ENCODE data around the gene RAVER2. TPM values are rescaled to one million over a fixed set of nuclear protein-coding genes. Genes with fewer than 3 reads are reported as not detected.

RAVER2 gene
- total RNA-seq, 1 donor, result 9.1 TPM

- DNase-seq (ENCODE audit: low read depth), result no peak
- H3K4me3 ChIP-seq (ENCODE audit: low read depth, low read length), result no peak overlapping the region
- no peak for TF ChIP-seq CTCF (IDR thresholded peaks at IDR 0.05; ENCODE audit: insufficient read depth, low read depth, low read length)
Observed at GRCh38 chr1:64849942-64850341, 105.1 kb downstream of the RAVER2 start.

GRCh38 chr1:64850846-64851245 is 106.0 kb downstream of the RAVER2 start:
- H3K4me3 ChIP-seq (ENCODE audit: low read depth, low read length), result no peak overlapping the region
- TF ChIP-seq CTCF (IDR thresholded peaks at IDR 0.05; ENCODE audit: insufficient read depth, low read depth, low read length), result no peak
- DNase-seq (ENCODE audit: low read depth), result no peak

- no peak for DNase-seq (ENCODE audit: low read depth)
- H3K4me3 ChIP-seq (ENCODE audit: low read depth, low read length), result no peak overlapping the region
- TF ChIP-seq CTCF (IDR thresholded peaks at IDR 0.05; ENCODE audit: insufficient read depth, low read depth, low read length), result no peak
Observed at GRCh38 chr1:64851664-64852063, 106.8 kb downstream of the RAVER2 start.

- TF ChIP-seq CTCF (IDR thresholded peaks at IDR 0.05; ENCODE audit: insufficient read depth, low read depth, low read length), result no peak
- DNase-seq (ENCODE audit: low read depth), result no peak
Observed at GRCh38 chr1:64854674-64855073, 109.8 kb downstream of the RAVER2 start.

GRCh38 chr1:64855557-64855956 is 110.7 kb downstream of the RAVER2 start:
- no peak for DNase-seq (ENCODE audit: low read depth)

More at GRCh38 chr1:64854674-64855073, 109.8 kb downstream of the RAVER2 start:
- no peak overlapping the region for H3K4me3 ChIP-seq (ENCODE audit: low read depth, low read length)

GRCh38 chr1:64856553-64856952 is 111.7 kb downstream of the RAVER2 start:
- peak; percentile 36 for DNase-seq (ENCODE audit: low read depth)
- no peak overlapping the region for H3K4me3 ChIP-seq (ENCODE audit: low read depth, low read length)
- TF ChIP-seq CTCF (IDR thresholded peaks at IDR 0.05; ENCODE audit: insufficient read depth, low read depth, low read length), result no peak

More at GRCh38 chr1:64855557-64855956, 110.7 kb downstream of the RAVER2 start:
- no peak overlapping the region for H3K4me3 ChIP-seq (ENCODE audit: low read depth, low read length)
- no peak for TF ChIP-seq CTCF (IDR thresholded peaks at IDR 0.05; ENCODE audit: insufficient read depth, low read depth, low read length)

GRCh38 chr1:64857347-64857746 is 112.5 kb downstream of the RAVER2 start:
- TF ChIP-seq CTCF (IDR thresholded peaks at IDR 0.05; ENCODE audit: insufficient read depth, low read depth, low read length), result no peak
- DNase-seq (ENCODE audit: low read depth), result no peak
- H3K4me3 ChIP-seq (ENCODE audit: low read depth, low read length), result no peak overlapping the region

Measured in fibroblast of villous mesenchyme (primary cell).